H9 (cell line): Measurements from ENCODE around the gene SAMD14. TPM values are rescaled to one million over a fixed set of nuclear protein-coding genes. Genes with fewer than 3 reads are reported as not detected.

Experiments used
- DNase-seq: peaks from one replicate; pipeline ENCODE4 v3.0.0-alpha.2; 2017
- H2AFZ ChIP-seq: one replicate; pipeline ENCODE4 v1.6.1; 2013; ENCODE audit warnings: mild to moderate bottlenecking, low read length, control low read depth, moderate library complexity
- H2AK5ac ChIP-seq: 2 replicates; pipeline ENCODE4 v1.6.1; 2013; ENCODE audit warnings: low read length, control low read depth, mixed read lengths; ENCODE audit not compliant: insufficient read length
- H2BK120ac ChIP-seq: one replicate; pipeline ENCODE4 v1.6.1; 2013; ENCODE audit warnings: low read depth, mild to moderate bottlenecking, low read length, control low read depth, inconsistent platforms; ENCODE audit not compliant: poor library complexity, severe bottlenecking
- H2BK12ac ChIP-seq: 2 replicates; pipeline ENCODE4 v1.6.1; 2013; ENCODE audit warnings: low read length, control low read depth, mixed read lengths, low read depth; ENCODE audit not compliant: insufficient read length
- H2BK15ac ChIP-seq: 2 replicates; pipeline ENCODE4 v1.6.1; 2013; ENCODE audit warnings: low read depth, low read length, control low read depth
- H2BK20ac ChIP-seq: one replicate; pipeline ENCODE4 v1.6.1; 2013; ENCODE audit warnings: low read depth, mild to moderate bottlenecking, low read length, control low read depth, inconsistent platforms; ENCODE audit not compliant: poor library complexity, severe bottlenecking
- H2BK5ac ChIP-seq: 2 replicates; pipeline ENCODE4 v1.6.1; 2013; ENCODE audit warnings: low read length, control low read depth, mixed read lengths; ENCODE audit not compliant: insufficient read length
- H3K14ac ChIP-seq: 2 replicates; pipeline ENCODE4 v1.6.1; 2013; ENCODE audit warnings: low read length, control low read depth; ENCODE audit not compliant: insufficient read depth
- H3K18ac ChIP-seq: 2 replicates; pipeline ENCODE4 v1.6.1; 2013; ENCODE audit warnings: low read depth, mild to moderate bottlenecking, mixed read lengths, low read length, control low read depth; ENCODE audit not compliant: insufficient read length
- H3K23ac ChIP-seq: 2 replicates; pipeline ENCODE4 v1.6.1; 2013; ENCODE audit warnings: low read length, control low read depth, mixed read lengths, low read depth; ENCODE audit not compliant: insufficient read length
- H3K23me2 ChIP-seq: 2 replicates; pipeline ENCODE4 v1.6.1; 2013; ENCODE audit warnings: low read depth, mild to moderate bottlenecking, mixed read lengths, low read length, control low read depth; ENCODE audit not compliant: insufficient read length, poor library complexity, severe bottlenecking
- H3K27ac ChIP-seq: 2 replicates; pipeline ENCODE4 v1.5.1; 2013; ENCODE audit warnings: low read length, control low read depth, mixed read lengths, low read depth; ENCODE audit not compliant: insufficient read length
- H3K27me3 ChIP-seq: 2 replicates; pipeline ENCODE4 v1.6.1; 2013; ENCODE audit warnings: low read length, control low read depth, inconsistent platforms; ENCODE audit not compliant: insufficient read depth
- H3K4ac ChIP-seq: 2 replicates; pipeline ENCODE4 v1.6.1; 2013; ENCODE audit warnings: low read depth, mild to moderate bottlenecking, control low read depth, inconsistent platforms, low read length, moderate library complexity
- H3K4me1 ChIP-seq: 2 replicates; pipeline ENCODE4 v1.6.1; 2013; ENCODE audit warnings: low read length, control low read depth, inconsistent platforms; ENCODE audit not compliant: insufficient read depth
- H3K4me2 ChIP-seq: 2 replicates; pipeline ENCODE4 v1.6.1; 2013; ENCODE audit warnings: low read length, control low read depth, mixed read lengths; ENCODE audit not compliant: insufficient read length, insufficient read depth
- H3K56ac ChIP-seq: 2 replicates; pipeline ENCODE4 v1.6.1; 2013; ENCODE audit warnings: low read depth, mild to moderate bottlenecking, mixed read lengths, low read length, control low read depth; ENCODE audit not compliant: insufficient read length
- H3K79me1 ChIP-seq: 2 replicates; pipeline ENCODE4 v1.6.1; 2013; ENCODE audit warnings: low read depth, mild to moderate bottlenecking, moderate library complexity, low read length, control low read depth, inconsistent platforms; ENCODE audit not compliant: insufficient read depth, poor library complexity, severe bottlenecking
- H3K79me2 ChIP-seq: 2 replicates; pipeline ENCODE4 v1.6.1; 2013; ENCODE audit warnings: low read length, control low read depth, inconsistent platforms; ENCODE audit not compliant: insufficient read depth
- H3K9ac ChIP-seq: 2 replicates; pipeline ENCODE4 v1.6.1; 2013; ENCODE audit warnings: low read length, control low read depth, mixed read lengths; ENCODE audit not compliant: insufficient read length; ENCODE audit errors: extremely low read depth
- H3K9me3 ChIP-seq: one replicate; pipeline ENCODE4 v1.6.1; 2013; ENCODE audit warnings: low read depth, low read length, inconsistent platforms; ENCODE audit not compliant: control insufficient read depth
- H3T11ph ChIP-seq: one replicate; pipeline ENCODE4 v1.6.1; 2013; ENCODE audit warnings: mild to moderate bottlenecking, low read length, control low read depth, inconsistent platforms
- H4K20me1 ChIP-seq: one replicate; pipeline ENCODE4 v1.6.1; 2013; ENCODE audit not compliant: control insufficient read depth, insufficient read length, insufficient read depth
- H4K5ac ChIP-seq: 2 replicates; pipeline ENCODE4 v1.6.1; 2013; ENCODE audit warnings: low read depth, mild to moderate bottlenecking, mixed read lengths, low read length, control low read depth; ENCODE audit not compliant: insufficient read length
- H4K8ac ChIP-seq: replicated peaks from 2 replicates; pipeline ENCODE4 v1.6.1; 2013; ENCODE audit warnings: low read length, control low read depth, mixed read lengths, low read depth; ENCODE audit not compliant: insufficient read length
- H4K91ac ChIP-seq: 2 replicates; pipeline ENCODE4 v1.6.1; 2013; ENCODE audit warnings: low read depth, mild to moderate bottlenecking, moderate library complexity, mixed read lengths, low read length, control low read depth; ENCODE audit not compliant: insufficient read length
- H3K27ac Mint-ChIP-seq, 3 experiments: 2 replicates in 2 of 3; 3 replicates in 1 of 3; pipeline ENCODE4 v1.8.0; 2020 to 2021; ENCODE audit warnings: mixed read lengths in 3 of 3, mild to moderate bottlenecking in 1 of 3, moderate library complexity in 1 of 3
- H3K27me3 Mint-ChIP-seq: 2 replicates; pipeline ENCODE4 v1.8.0; 2021; ENCODE audit warnings: low read depth, mild to moderate bottlenecking, moderate library complexity, mixed read lengths
- H3K36me3 Mint-ChIP-seq, 3 experiments: 2 replicates in 2 of 3; 3 replicates in 1 of 3; pipeline ENCODE4 v1.8.0; 2020 to 2021; ENCODE audit warnings: low read depth in 3 of 3, mixed read lengths in 3 of 3; ENCODE audit not compliant: insufficient read depth in 1 of 3
- H3K4me1 Mint-ChIP-seq, 2 experiments: 2 replicates each; pipeline ENCODE4 v1.8.0; 2020; ENCODE audit warnings: mixed read lengths in 2 of 2
- H3K4me3 Mint-ChIP-seq, 2 experiments: 2 replicates in 1 of 2; 3 replicates in 1 of 2; pipeline ENCODE4 v1.8.0; 2020 to 2021; ENCODE audit warnings: mild to moderate bottlenecking in 2 of 2, mixed read lengths in 2 of 2, moderate library complexity in 1 of 2
- H3K9me3 Mint-ChIP-seq, 2 experiments: 2 replicates in 1 of 2; 3 replicates in 1 of 2; pipeline ENCODE4 v1.8.0; 2020; ENCODE audit warnings: mild to moderate bottlenecking in 2 of 2, mixed read lengths in 2 of 2, moderate library complexity in 1 of 2
- WGBS: extraction: QIAGEN DNeasy Blood & Tissue Kit; methylation state at CpG from one replicate; pipeline ENCODE4 v1.1.7; 2013; ENCODE audit warnings: missing lambda C conversion rate, low lambda C conversion rate, mixed read lengths; ENCODE audit not compliant: insufficient read length; ENCODE audit errors: extremely low coverage; 5-methylcytosine and 5-hydroxymethylcytosine counted together
- total RNA-seq: library from RNA; stranded (reverse); gene quantifications from 2 replicates; pipeline ENCODE4 v1.2.1, GENCODE V29; 2021
- TF ChIP-seq, protein P1 (sequence below): fragments of 200-600 bp; sonication (generic); conservative IDR thresholded peaks from 3 replicates; pipeline ENCODE4 v1.8.0; 2021; ENCODE audit warnings: antibody characterized with exemption, mild to moderate bottlenecking

The SAMD14 gene
- total RNA-seq, 1 experiment from 2014 or later: 5.9 TPM

DNA sequence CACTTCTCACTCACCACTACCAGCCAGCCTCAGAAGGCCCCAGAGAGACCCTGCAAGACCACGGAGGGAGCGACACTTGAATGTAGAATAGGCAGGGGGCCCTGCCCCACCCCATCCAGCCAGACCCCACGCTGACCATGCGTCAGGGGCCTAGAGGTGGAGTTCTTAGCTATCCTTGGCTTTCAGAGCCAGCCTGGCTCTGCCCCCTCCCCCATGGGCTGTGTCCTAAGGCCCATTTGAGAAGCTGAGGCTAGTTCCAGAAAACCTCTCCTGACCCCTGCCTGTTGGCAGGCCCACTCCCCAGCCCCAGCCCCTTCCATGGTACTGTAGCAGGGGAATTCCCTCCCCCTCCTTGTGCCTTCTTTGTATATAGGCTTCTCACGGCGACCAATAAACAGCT, 39.9 kb downstream of the SAMD14 start:
- no peak overlapping the region for H3K18ac ChIP-seq
- no peaks in the 10 kb centered on the region for H3K36me3 Mint-ChIP-seq
- no CpG with 5 or more reads among the region's 6 CpGs for WGBS
- H3K79me2 ChIP-seq: no peaks in the 10 kb centered on the region
- no peak overlapping the region for H3K4ac ChIP-seq
- H2BK12ac ChIP-seq: no peak overlapping the region
- no peak overlapping the region for H3K23ac ChIP-seq
- H2BK5ac ChIP-seq: no peak overlapping the region
- TF ChIP-seq, protein P1, sequence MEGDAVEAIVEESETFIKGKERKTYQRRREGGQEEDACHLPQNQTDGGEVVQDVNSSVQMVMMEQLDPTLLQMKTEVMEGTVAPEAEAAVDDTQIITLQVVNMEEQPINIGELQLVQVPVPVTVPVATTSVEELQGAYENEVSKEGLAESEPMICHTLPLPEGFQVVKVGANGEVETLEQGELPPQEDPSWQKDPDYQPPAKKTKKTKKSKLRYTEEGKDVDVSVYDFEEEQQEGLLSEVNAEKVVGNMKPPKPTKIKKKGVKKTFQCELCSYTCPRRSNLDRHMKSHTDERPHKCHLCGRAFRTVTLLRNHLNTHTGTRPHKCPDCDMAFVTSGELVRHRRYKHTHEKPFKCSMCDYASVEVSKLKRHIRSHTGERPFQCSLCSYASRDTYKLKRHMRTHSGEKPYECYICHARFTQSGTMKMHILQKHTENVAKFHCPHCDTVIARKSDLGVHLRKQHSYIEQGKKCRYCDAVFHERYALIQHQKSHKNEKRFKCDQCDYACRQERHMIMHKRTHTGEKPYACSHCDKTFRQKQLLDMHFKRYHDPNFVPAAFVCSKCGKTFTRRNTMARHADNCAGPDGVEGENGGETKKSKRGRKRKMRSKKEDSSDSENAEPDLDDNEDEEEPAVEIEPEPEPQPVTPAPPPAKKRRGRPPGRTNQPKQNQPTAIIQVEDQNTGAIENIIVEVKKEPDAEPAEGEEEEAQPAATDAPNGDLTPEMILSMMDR: no peak
- peaks cover 6% of the 10 kb centered on the region for H3K23me2 ChIP-seq
- peaks cover 9 to 13% of the 10 kb centered on the region in 2 experiments for H3K4me1 Mint-ChIP-seq
- H2AK5ac ChIP-seq: no peak overlapping the region
- H3K27me3 Mint-ChIP-seq: peaks cover 2% of the 10 kb centered on the region; the same call in 1 of the 2 replicates
- no peak overlapping the region for H4K5ac ChIP-seq
- no peak overlapping the region for H3K27ac ChIP-seq
- DNase-seq: no peak
- H3K9ac ChIP-seq: no peak overlapping the region
- no peak overlapping the region for H3K4me2 ChIP-seq
- no peaks in the 10 kb centered on the region for H3K9me3 ChIP-seq
- H2AFZ ChIP-seq: no peak overlapping the region
- H4K91ac ChIP-seq: no peak overlapping the region
- no peaks in the 10 kb centered on the region for H3K4me1 ChIP-seq
- H3K56ac ChIP-seq: no peak overlapping the region
- peak overlapping the region in 1 of 3 experiments; percentile 88; a peak in 2 of 7 replicates for H3K27ac Mint-ChIP-seq
- no peaks in the 10 kb centered on the region for H4K20me1 ChIP-seq
- H3K4me3 Mint-ChIP-seq: no peak overlapping the region
- no peak overlapping the region for H2BK20ac ChIP-seq
- no peak overlapping the region for H3K14ac ChIP-seq
- H3T11ph ChIP-seq: no peak overlapping the region
- H3K27me3 ChIP-seq: no peaks in the 10 kb centered on the region
- no peaks in the 10 kb centered on the region for H3K9me3 Mint-ChIP-seq
- no peak overlapping the region for H2BK15ac ChIP-seq
- H4K8ac ChIP-seq: no peak overlapping the region
- no peaks in the 10 kb centered on the region for H3K79me1 ChIP-seq
- H2BK120ac ChIP-seq: no peak overlapping the region
